Lung microvascular endothelial cell (primary cell): ENCODE results near the gene MINDY2. TPM values are rescaled to one million over a fixed set of nuclear protein-coding genes. Genes with fewer than 3 reads are reported as not detected.
"Not testable (repeated sequence)": the region's sequence is repeated elsewhere in the genome, so short reads cannot be mapped to it uniquely, and the experiment has no call there.

Experiments used
- DNase-seq, 2 donors: peaks; one replicate each; pipeline versions ENCODE4 v3.0.0 to v3.0.0-alpha.2; 2010; ENCODE audit warnings: low read depth in 2 of 2
- total RNA-seq: library from RNA; depleted of rRNA; stranded (reverse); fragments of >200 nt; gene quantifications from 2 replicates; pipeline ENCODE4 v1.2.1, GENCODE V29; 2014

The MINDY2 gene
- total RNA-seq, 1 donor from 2014 or later: 12.1 TPM

GRCh38 chr15:58823267-58823666 is 52.2 kb downstream of the MINDY2 start:
- not testable (repeated sequence) for DNase-seq

- no peak for DNase-seq
Measured at GRCh38 chr15:58830556-58830955, 59.5 kb downstream of the MINDY2 start.

GRCh38 chr15:58833681-58834426 is 62.8 kb downstream of the MINDY2 start:
- DNase-seq: not testable (repeated sequence)

- DNase-seq: peak in 1 of 2 donors; percentile 5
Measured at GRCh38 chr15:58839485-58839884, 68.4 kb downstream of the MINDY2 start.

GRCh38 chr15:58840048-58840447 is 68.9 kb downstream of the MINDY2 start:
- DNase-seq: peak; percentile 56 to 78

GRCh38 chr15:58842713-58843396 is 71.8 kb downstream of the MINDY2 start:
- no peak for DNase-seq

GRCh38 chr15:58851205-58851604 is 80.1 kb downstream of the MINDY2 start:
- not testable (repeated sequence) for DNase-seq

GRCh38 chr15:58852347-58852746 is 81.2 kb downstream of the MINDY2 start:
- DNase-seq: peak in 1 of 2 donors; percentile 9

- DNase-seq: no peak
Measured at GRCh38 chr15:58854593-58854992, 83.5 kb downstream of the MINDY2 start.

GRCh38 chr15:58856086-58856485 is 85.0 kb downstream of the MINDY2 start:
- DNase-seq: no peak

GRCh38 chr15:58856621-58857020 is 85.5 kb downstream of the MINDY2 start:
- DNase-seq: not testable (repeated sequence)

- no peak for DNase-seq
Measured at GRCh38 chr15:58862326-58862725, 91.2 kb downstream of the MINDY2 start.

- DNase-seq: peak; percentile 7 to 17
Measured at GRCh38 chr15:58864602-58865424, 93.7 kb downstream of the MINDY2 start.

- no peak for DNase-seq
Measured at GRCh38 chr15:58865425-58865880, 94.4 kb downstream of the MINDY2 start.

- no peak for DNase-seq
Measured at GRCh38 chr15:58867926-58868325, 96.8 kb downstream of the MINDY2 start.

GRCh38 chr15:58870451-58870850 is 99.3 kb downstream of the MINDY2 start:
- no peak for DNase-seq

GRCh38 chr15:58873267-58873666 is 102.2 kb downstream of the MINDY2 start:
- no peak for DNase-seq

- DNase-seq: no peak
Measured at GRCh38 chr15:58875343-58875742, 104.2 kb downstream of the MINDY2 start.

- no peak for DNase-seq
Measured at GRCh38 chr15:58876306-58877106, 105.4 kb downstream of the MINDY2 start.

GRCh38 chr15:58877999-58878825 is 107.1 kb downstream of the MINDY2 start:
- DNase-seq: no peak
